Sigmoid colon (tissue), 7 donors: ENCODE results near the gene PEX14. TPM values are rescaled to one million over a fixed set of nuclear protein-coding genes. Genes with fewer than 3 reads are reported as not detected.

Source experiments
- DNase-seq: peaks from one replicate; pipeline ENCODE4 v3.0.0-alpha.2; 2019
- H3K27ac ChIP-seq, 4 donors: fragments of 200-600 bp; sonication (generic); one replicate each; pipeline ENCODE4 v1.5.1; 2016 to 2019; ENCODE audit warnings: mild to moderate bottlenecking in 1 of 4
- H3K27me3 ChIP-seq, 3 donors: fragments of 200-600 bp; sonication (generic); one replicate each; pipeline ENCODE4 v1.5.1; 2019; ENCODE audit warnings: mild to moderate bottlenecking in 1 of 3
- H3K36me3 ChIP-seq, 4 donors: fragments of 200-600 bp; sonication (generic); one replicate each; pipeline ENCODE4 v1.5.1; 2016 to 2019
- H3K4me1 ChIP-seq, 4 donors: fragments of 200-600 bp; sonication (generic); one replicate each; pipeline ENCODE4 v1.5.1; 2017 to 2019
- H3K4me3 ChIP-seq, 4 donors: fragments of 200-600 bp; sonication (generic); one replicate each; pipeline ENCODE4 v1.5.1; 2017 to 2019; ENCODE audit warnings: mild to moderate bottlenecking in 2 of 4, moderate library complexity in 1 of 4
- H3K9me3 ChIP-seq, 4 donors: fragments of 200-600 bp in 3 of 4; sonication (generic) in 3 of 4; one replicate each; pipeline versions ENCODE4 v1.5.1 to v1.6.1; 2013 to 2019
- EP300 ChIP-seq, 4 donors: sonication (generic); formaldehyde crosslinking; IDR thresholded peaks; one replicate each; pipeline ENCODE4 v1.6.1; 2017; ENCODE audit warnings: antibody characterized with exemption in 4 of 4
- POLR2A ChIP-seq, 2 donors: fragments of 450-650 bp; IDR thresholded peaks; one replicate each; pipeline ENCODE4 v1.6.1; 2016; ENCODE audit warnings: antibody characterized with exemption in 2 of 2, mild to moderate bottlenecking in 2 of 2, moderate library complexity in 2 of 2
- POLR2AphosphoS5 ChIP-seq, 4 donors: sonication (generic); formaldehyde crosslinking; IDR thresholded peaks; one replicate each; pipeline ENCODE4 v1.6.1; 2017; ENCODE audit warnings: antibody characterized with exemption in 4 of 4
- WGBS, 2 donors: extraction: QIAGEN DNeasy Blood & Tissue Kit; methylation state at CpG; one replicate each; pipeline ENCODE4 v1.1.7; 2013; 5-methylcytosine and 5-hydroxymethylcytosine counted together
- intact Hi-C: fragments of 100-400 bp; cut with DNase I; formaldehyde crosslinking; loops from one replicate; pipeline ENCODE4 v1.15.1; 2023
- polyA plus RNA-seq, 3 donors: library from polyadenylated mRNA; stranded (reverse); fragments of 200-250 nt; gene quantifications; one replicate each; pipeline ENCODE4 v1.2.3, GENCODE V29; 2013
- total RNA-seq, 4 donors: library from RNA; depleted of rRNA; stranded (reverse); fragments of >200 nt; gene quantifications; one replicate each; pipeline ENCODE4 v1.1.0, GENCODE V29; 2016
- TF ChIP-seq, protein P1 (sequence below), 4 experiments: fragments of 450-650 bp in 3 of 4; fragments of 200-600 bp in 1 of 4; IDR thresholded peaks; one replicate each; pipeline ENCODE4 v1.5.1; 2016 to 2019; ENCODE audit warnings: antibody characterized with exemption in 4 of 4, mild to moderate bottlenecking in 3 of 4, moderate library complexity in 2 of 4
- donor health status: healthy with polysubstance abuse.
- donor health status: Bipolar disorder and iron deficiency.
- donor health status: healthy.

Gene PEX14
- total and polyA plus RNA-seq, 7 donors = 8.3 to 23.3 (median 14.4) TPM

GRCh38 chr1:10658396-10659066 is 183.8 kb downstream of the PEX14 start:
- Histone ChIP-seq H3K27me3 (no peaks in the 10 kb centered on the region), H3K36me3 (peaks cover 5 to 26% (median 12%) of the 10 kb centered on the region in 4 donors), H3K4me3 (peak overlapping the region in 1 of 4 donors; percentile 2), H3K4me1 (peaks cover 0 to 98% (median 80%) of the 10 kb centered on the region in 4 donors), H3K9me3 (no peaks in the 10 kb centered on the region), H3K27ac (peak overlapping the region; percentile 81 to 98 (median 94))
- DNase-seq = no peak
- WGBS, 2 donors = 84 to 88% methylated on average over 19 of the region's 19 CpGs
- TF ChIP-seq POLR2AphosphoS5 (IDR thresholded peaks at IDR 0.05) = peak in 3 of 4 donors; percentile 16 to 52 (median 29)
- no peak for TF ChIP-seq POLR2A (IDR thresholded peaks at IDR 0.05)
- intact Hi-C loops = loop anchor here (2.0 kb wide), 1 partner anchor 32 kb away; no protein-coding TSS in a partner anchor

DNA sequence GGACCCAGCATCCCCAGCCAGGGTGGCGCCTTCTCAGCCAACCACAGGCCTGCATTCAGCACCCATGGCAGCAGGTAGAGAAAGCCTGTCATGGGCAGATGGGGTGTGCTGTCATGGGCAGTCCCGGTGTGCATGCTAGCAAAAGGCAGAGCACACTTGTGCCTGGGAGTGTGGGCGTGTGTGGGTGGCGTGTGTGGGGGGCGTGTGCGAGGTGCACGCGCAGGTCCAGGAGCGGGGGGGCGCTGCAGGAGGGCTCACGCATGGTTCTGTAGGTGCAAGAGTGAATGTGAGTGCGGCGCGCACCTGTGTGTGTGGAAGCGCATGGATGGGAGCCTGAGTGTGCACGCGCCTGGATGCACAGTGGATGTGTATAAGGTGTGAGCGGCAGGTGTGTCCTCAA is 184.5 kb downstream of the PEX14 start:
- Histone ChIP-seq H3K27ac (peak overlapping the region; percentile 81 to 98 (median 94)), H3K36me3 (peaks cover 5 to 23% (median 7%) of the 10 kb centered on the region in 4 donors), H3K4me3 (no peak overlapping the region), H3K27me3 (no peaks in the 10 kb centered on the region), H3K9me3 (no peaks in the 10 kb centered on the region), H3K4me1 (peaks cover 0 to 98% (median 80%) of the 10 kb centered on the region in 4 donors)
- TF ChIP-seq, protein P1, sequence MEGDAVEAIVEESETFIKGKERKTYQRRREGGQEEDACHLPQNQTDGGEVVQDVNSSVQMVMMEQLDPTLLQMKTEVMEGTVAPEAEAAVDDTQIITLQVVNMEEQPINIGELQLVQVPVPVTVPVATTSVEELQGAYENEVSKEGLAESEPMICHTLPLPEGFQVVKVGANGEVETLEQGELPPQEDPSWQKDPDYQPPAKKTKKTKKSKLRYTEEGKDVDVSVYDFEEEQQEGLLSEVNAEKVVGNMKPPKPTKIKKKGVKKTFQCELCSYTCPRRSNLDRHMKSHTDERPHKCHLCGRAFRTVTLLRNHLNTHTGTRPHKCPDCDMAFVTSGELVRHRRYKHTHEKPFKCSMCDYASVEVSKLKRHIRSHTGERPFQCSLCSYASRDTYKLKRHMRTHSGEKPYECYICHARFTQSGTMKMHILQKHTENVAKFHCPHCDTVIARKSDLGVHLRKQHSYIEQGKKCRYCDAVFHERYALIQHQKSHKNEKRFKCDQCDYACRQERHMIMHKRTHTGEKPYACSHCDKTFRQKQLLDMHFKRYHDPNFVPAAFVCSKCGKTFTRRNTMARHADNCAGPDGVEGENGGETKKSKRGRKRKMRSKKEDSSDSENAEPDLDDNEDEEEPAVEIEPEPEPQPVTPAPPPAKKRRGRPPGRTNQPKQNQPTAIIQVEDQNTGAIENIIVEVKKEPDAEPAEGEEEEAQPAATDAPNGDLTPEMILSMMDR (IDR thresholded peaks at IDR 0.05) = no peak
- TF ChIP-seq POLR2AphosphoS5 (IDR thresholded peaks at IDR 0.05) = no peak
- TF ChIP-seq POLR2A (IDR thresholded peaks at IDR 0.05) = no peak
- no peak for TF ChIP-seq EP300 (IDR thresholded peaks at IDR 0.05)
- intact Hi-C loops = loop anchor here (2.0 kb wide), 1 partner anchor 32 kb away; no protein-coding TSS in a partner anchor
- 95% methylated on average over 18 of the region's 18 CpGs for WGBS, 2 donors
- DNase-seq = no peak

- H3K9me3 ChIP-seq = no peaks in the 10 kb centered on the region
- peak overlapping the region in 3 of 4 donors; percentile 91 to 98 (median 96) for H3K27ac ChIP-seq
- WGBS, 2 donors = 92 to 95% methylated on average over 52 of the region's 52 CpGs
- no peak for DNase-seq
- H3K36me3 ChIP-seq = peaks cover 6 to 26% (median 12%) of the 10 kb centered on the region in 4 donors
- TF ChIP-seq POLR2AphosphoS5 (IDR thresholded peaks at IDR 0.05) = no peak
- TF ChIP-seq EP300 (IDR thresholded peaks at IDR 0.05) = no peak
- TF ChIP-seq POLR2A (IDR thresholded peaks at IDR 0.05) = no peak
- TF ChIP-seq, protein P1 (IDR thresholded peaks at IDR 0.05) = no peak
- intact Hi-C loops = loop anchor here (2.0 kb wide), 1 partner anchor 31 kb away; no protein-coding TSS in a partner anchor
- H3K4me1 ChIP-seq = peaks cover 0 to 98% (median 80%) of the 10 kb centered on the region in 4 donors
- H3K27me3 ChIP-seq = no peaks in the 10 kb centered on the region
- no peak overlapping the region for H3K4me3 ChIP-seq
These were observed 185.1 kb downstream of the PEX14 start for GRCh38 chr1:10659646-10660540.

GRCh38 chr1:10661453-10661852 is 186.7 kb downstream of the PEX14 start:
- H3K27ac ChIP-seq = peak overlapping the region in 3 of 4 donors; percentile 91 to 98 (median 96)
- intact Hi-C loops = no loop called here
- WGBS, 2 donors = 96% methylated on average over 5 of the region's 5 CpGs

More at GRCh38 chr1:10661453-10661852, 186.7 kb downstream of the PEX14 start:
- H3K4me1 ChIP-seq = peaks cover 0 to 98% (median 80%) of the 10 kb centered on the region in 4 donors
- no peak for DNase-seq
- TF ChIP-seq POLR2A (IDR thresholded peaks at IDR 0.05) (no peak), POLR2AphosphoS5 (IDR thresholded peaks at IDR 0.05) (no peak), EP300 (IDR thresholded peaks at IDR 0.05) (no peak)
- TF ChIP-seq, protein P1 (IDR thresholded peaks at IDR 0.05) = no peak
- no peaks in the 10 kb centered on the region for H3K9me3 ChIP-seq
- peaks cover 9 to 31% (median 15%) of the 10 kb centered on the region in 4 donors for H3K36me3 ChIP-seq
- H3K4me3 ChIP-seq = no peak overlapping the region
- H3K27me3 ChIP-seq = no peaks in the 10 kb centered on the region
